ENCODE results near the gene STRA8. TPM values are rescaled to one million over a fixed set of nuclear protein-coding genes. Genes with fewer than 3 reads are reported as not detected.

STRA8 gene
- total and polyA plus RNA-seq, 2 of the 13 experiments (the other 11 are each of a cell fraction or from before 2014, with no cell fraction given): not detected

DNA sequence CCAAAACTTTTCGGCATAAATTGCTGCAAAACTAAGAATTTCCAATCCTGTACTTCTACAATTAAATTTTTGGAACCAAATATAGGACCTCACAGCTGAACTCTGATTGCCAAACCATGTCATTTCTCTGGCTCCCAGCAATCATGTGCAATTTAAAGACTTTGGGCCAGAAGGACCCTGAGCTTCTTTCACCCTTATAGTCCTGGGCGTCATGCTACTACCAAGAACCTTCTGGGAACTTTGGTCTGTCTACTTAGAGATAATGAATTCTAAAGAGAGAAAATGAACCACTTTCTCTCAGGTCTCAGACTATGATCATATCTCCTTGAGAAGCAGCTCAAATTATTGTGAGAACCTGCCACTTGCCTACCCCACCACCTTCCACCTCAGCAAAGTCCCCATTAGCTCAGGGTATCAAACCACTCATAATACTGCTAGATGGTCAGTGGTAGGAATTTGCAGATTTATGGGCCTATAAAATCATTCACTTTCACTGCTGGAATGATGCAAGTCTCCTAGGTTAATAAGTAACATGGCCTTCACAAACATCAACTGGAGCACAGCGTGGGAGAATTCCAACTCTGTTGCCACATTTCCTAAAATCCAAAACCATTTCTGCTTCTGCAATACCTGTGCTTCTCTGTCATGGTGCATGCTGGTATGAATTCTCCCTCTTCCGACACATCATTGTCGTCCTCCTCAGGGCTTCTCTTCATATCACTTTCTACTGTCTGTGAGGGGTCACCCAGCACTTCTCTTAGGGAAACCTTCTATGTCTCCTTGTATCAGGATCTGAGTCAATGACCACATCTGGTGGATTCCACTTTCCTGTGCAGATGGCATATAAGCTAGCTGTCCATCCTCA lies 15.8 kb upstream of the STRA8 start:
- ChIA-PET CTCF (ENCODE audit: low intra/inter-chr PET ratio, low total read pairs) (no interaction called here), POLR2A (interaction anchor here (1.0 to 1.5 kb wide), 2 partner anchors 10 to 47 kb away, joined by 3 to 5 read pairs; partner anchors contain the start of gene CYREN)
- Histone ChIP-seq H3K79me2 (ENCODE audit: insufficient read depth, low read length) (no peaks in the 10 kb centered on the region), H3K36me3 (replicated peaks in 1 of 2; ENCODE audit: control insufficient read depth in 1 of 2, insufficient read depth in 2 of 2, low read length in 2 of 2) (no peaks in the 10 kb centered on the region), H4K20me1 (ENCODE audit: insufficient read depth, low read length) (no peaks in the 10 kb centered on the region), H3K9ac (ENCODE audit: insufficient read depth, low read depth, low read length) (peak overlapping the region; percentile 36), H3K4me2 (ENCODE audit: low read depth, low read length) (peak overlapping the region; percentile 78), H2AFZ (ENCODE audit: low read length) (peak overlapping the region; percentile 56), H3K27ac (ENCODE audit: extremely low read length, insufficient read depth, low read length) (peak overlapping the region; percentile 55), H3K4me1 (ENCODE audit: insufficient read depth, low read length) (peaks cover 47% of the 10 kb centered on the region), H3K27me3 (ENCODE audit: control insufficient read depth in 1 of 2, insufficient read depth in 2 of 2, low read length in 2 of 2) (no peaks in the 10 kb centered on the region), H3K4me3 (replicated peaks in 1 of 3; ENCODE audit: insufficient read depth in 1 of 3, low read depth in 2 of 3, low read length in 3 of 3) (peak overlapping the region in 2 of 3 experiments; percentile 36 to 47; a peak in 3 of 6 replicates), H3K9me3 (ENCODE audit: low read length) (no peaks in the 10 kb centered on the region)
- ATAC-seq: peak; percentile 87
- in situ Hi-C loops (cut with HindIII; ENCODE audit: extremely low pct_ligation_motif_present, low pct_unique_long_range_greater_than_20kb): no loop called here
- 10% methylated on average over 5 of the region's 5 CpGs for WGBS (ENCODE audit: low lambda C conversion rate)
- intact Hi-C loops (cut with micrococcal nuclease; ENCODE audit: unreplicated experiment): loop anchor here (5.0 kb wide), 1 partner anchor 221 kb away; no protein-coding TSS in a partner anchor
- DNase-seq (ENCODE audit: low spot score): peak; percentile 77
- BruUV-seq (replicated peaks): no TSS peak
- peak; percentile 84 for FAIRE-seq
- TF ChIP-seq, protein P1, sequence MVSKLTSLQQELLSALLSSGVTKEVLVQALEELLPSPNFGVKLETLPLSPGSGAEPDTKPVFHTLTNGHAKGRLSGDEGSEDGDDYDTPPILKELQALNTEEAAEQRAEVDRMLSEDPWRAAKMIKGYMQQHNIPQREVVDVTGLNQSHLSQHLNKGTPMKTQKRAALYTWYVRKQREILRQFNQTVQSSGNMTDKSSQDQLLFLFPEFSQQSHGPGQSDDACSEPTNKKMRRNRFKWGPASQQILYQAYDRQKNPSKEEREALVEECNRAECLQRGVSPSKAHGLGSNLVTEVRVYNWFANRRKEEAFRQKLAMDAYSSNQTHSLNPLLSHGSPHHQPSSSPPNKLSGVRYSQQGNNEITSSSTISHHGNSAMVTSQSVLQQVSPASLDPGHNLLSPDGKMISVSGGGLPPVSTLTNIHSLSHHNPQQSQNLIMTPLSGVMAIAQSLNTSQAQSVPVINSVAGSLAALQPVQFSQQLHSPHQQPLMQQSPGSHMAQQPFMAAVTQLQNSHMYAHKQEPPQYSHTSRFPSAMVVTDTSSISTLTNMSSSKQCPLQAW (CRISPR knock-in tag; IDR thresholded peaks at IDR 0.05): peak; percentile 78; the same call in 1 of the 2 replicates
- TF ChIP-seq POGZ (CRISPR knock-in tag; IDR thresholded peaks at IDR 0.05) (0 out of 2 replicates have a peak, but pooled peaks have one; percentile 14), REPIN1 (CRISPR knock-in tag; IDR thresholded peaks at IDR 0.05; ENCODE audit: borderline replicate concordance, low read depth) (peak; percentile 10; the same call in 1 of the 2 replicates), FOXC1 (CRISPR knock-in tag; IDR thresholded peaks at IDR 0.05; ENCODE audit: borderline replicate concordance) (0 out of 2 replicates have a peak, but pooled peaks have one; percentile 41), DNMT3B (CRISPR knock-in tag; conservative IDR thresholded peaks at IDR 0.05) (0 out of 2 replicates have a peak, but pooled peaks have one; percentile 42), YEATS4 (CRISPR knock-in tag; IDR thresholded peaks at IDR 0.05; ENCODE audit: borderline replicate concordance) (peak; percentile 67), FOXJ3 (CRISPR knock-in tag; IDR thresholded peaks at IDR 0.05; ENCODE audit: borderline replicate concordance) (0 out of 2 replicates have a peak, but pooled peaks have one; percentile 40), ZNF3 (CRISPR knock-in tag; IDR thresholded peaks at IDR 0.05) (no peak), RCOR2 (CRISPR knock-in tag; IDR thresholded peaks at IDR 0.05) (no peak), LCORL (IDR thresholded peaks at IDR 0.05) (peak; percentile 76), LCORL (CRISPR knock-in tag; IDR thresholded peaks at IDR 0.05) (peak; percentile 93), ZFP62 (CRISPR knock-in tag; IDR thresholded peaks at IDR 0.05) (no peak), MED1 (CRISPR knock-in tag; IDR thresholded peaks at IDR 0.05) (peak; percentile 47), TGIF2 (CRISPR knock-in tag; IDR thresholded peaks at IDR 0.05) (peak; percentile 36; the same call in 1 of the 2 replicates), GFI1 (CRISPR knock-in tag; IDR thresholded peaks at IDR 0.05; ENCODE audit: borderline replicate concordance) (peak; percentile 80), BCL6 (CRISPR knock-in tag; IDR thresholded peaks at IDR 0.05) (peak; percentile 24; the same call in 1 of the 2 replicates), ELF4 (CRISPR knock-in tag; IDR thresholded peaks at IDR 0.05; ENCODE audit: borderline replicate concordance) (no peak), HOXA5 (CRISPR knock-in tag; IDR thresholded peaks at IDR 0.05) (0 out of 2 replicates have a peak, but pooled peaks have one; percentile 65), GATAD2A (CRISPR knock-in tag; IDR thresholded peaks at IDR 0.05) (peak; percentile 14; the same call in 1 of the 2 replicates)
- TF ChIP-seq, protein P2, sequence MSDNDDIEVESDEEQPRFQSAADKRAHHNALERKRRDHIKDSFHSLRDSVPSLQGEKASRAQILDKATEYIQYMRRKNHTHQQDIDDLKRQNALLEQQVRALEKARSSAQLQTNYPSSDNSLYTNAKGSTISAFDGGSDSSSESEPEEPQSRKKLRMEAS (IDR thresholded peaks at IDR 0.05): 0 out of 2 replicates have a peak, but pooled peaks have one; percentile 17
- TF ChIP-seq, protein P3, sequence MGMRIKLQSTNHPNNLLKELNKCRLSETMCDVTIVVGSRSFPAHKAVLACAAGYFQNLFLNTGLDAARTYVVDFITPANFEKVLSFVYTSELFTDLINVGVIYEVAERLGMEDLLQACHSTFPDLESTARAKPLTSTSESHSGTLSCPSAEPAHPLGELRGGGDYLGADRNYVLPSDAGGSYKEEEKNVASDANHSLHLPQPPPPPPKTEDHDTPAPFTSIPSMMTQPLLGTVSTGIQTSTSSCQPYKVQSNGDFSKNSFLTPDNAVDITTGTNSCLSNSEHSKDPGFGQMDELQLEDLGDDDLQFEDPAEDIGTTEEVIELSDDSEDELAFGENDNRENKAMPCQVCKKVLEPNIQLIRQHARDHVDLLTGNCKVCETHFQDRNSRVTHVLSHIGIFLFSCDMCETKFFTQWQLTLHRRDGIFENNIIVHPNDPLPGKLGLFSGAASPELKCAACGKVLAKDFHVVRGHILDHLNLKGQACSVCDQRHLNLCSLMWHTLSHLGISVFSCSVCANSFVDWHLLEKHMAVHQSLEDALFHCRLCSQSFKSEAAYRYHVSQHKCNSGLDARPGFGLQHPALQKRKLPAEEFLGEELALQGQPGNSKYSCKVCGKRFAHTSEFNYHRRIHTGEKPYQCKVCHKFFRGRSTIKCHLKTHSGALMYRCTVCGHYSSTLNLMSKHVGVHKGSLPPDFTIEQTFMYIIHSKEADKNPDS (CRISPR knock-in tag; IDR thresholded peaks at IDR 0.05): 0 out of 2 replicates have a peak, but pooled peaks have one; percentile 54
